Fibroblast of skin of back (primary cell): ENCODE results near the gene KRT75. TPM values are rescaled to one million over a fixed set of nuclear protein-coding genes. Genes with fewer than 3 reads are reported as not detected.
"Not testable (repeated sequence)": the region's sequence is repeated elsewhere in the genome, so short reads cannot be mapped to it uniquely, and the experiment has no call there.

Source experiments
- DNase-seq: peaks from one replicate; pipeline ENCODE4 v3.0.0-alpha.2; 2013
- polyA plus RNA-seq, 2 experiments: library from polyadenylated mRNA; unstranded; fragments of 120-200 nt; gene quantifications; one replicate each; pipeline ENCODE4 v1.2.1, GENCODE V29; 2013; ENCODE audit not compliant: insufficient read length in 2 of 2

Gene KRT75
- not detected for polyA plus RNA-seq (2013, experiment 1 of 2; ENCODE audit: insufficient read length)
- not detected for polyA plus RNA-seq (2013, experiment 2 of 2; ENCODE audit: insufficient read length)

GRCh38 chr12:52434081-52434733 lies at the start of gene KRT75:
TSS of gene KRT75 (minus strand) at chr12:52434371. CDS start at chr12:52434304, 67 bp downstream.
- peak; percentile 13 for DNase-seq

- no peak for DNase-seq
Observed at GRCh38 chr12:52480073-52480472, 45.9 kb upstream of the KRT75 start.

GRCh38 chr12:52477651-52478050 lies 43.5 kb upstream of the KRT75 start:
- no peak for DNase-seq

- no peak for DNase-seq
Observed at GRCh38 chr12:52474212-52474611, 40.0 kb upstream of the KRT75 start.

- DNase-seq = no peak
Observed at GRCh38 chr12:52473768-52474167, 39.6 kb upstream of the KRT75 start, which contains the start of gene KRT6C. TSS of gene KRT6C (minus strand) at chr12:52473805. CDS start at chr12:52473737, 68 bp downstream.

- DNase-seq = no peak
Observed at GRCh38 chr12:52469853-52470252, 35.7 kb upstream of the KRT75 start.

- no peak for DNase-seq
Observed at GRCh38 chr12:52464897-52465296, 30.7 kb upstream of the KRT75 start.

- DNase-seq = no peak
Observed at GRCh38 chr12:52461693-52462092, 27.5 kb upstream of the KRT75 start.

GRCh38 chr12:52458861-52459260 lies 24.7 kb upstream of the KRT75 start:
- DNase-seq = no peak

GRCh38 chr12:52455821-52456220 lies 21.6 kb upstream of the KRT75 start:
- DNase-seq = no peak

- DNase-seq = no peak
Observed at GRCh38 chr12:52454411-52455201, 20.4 kb upstream of the KRT75 start.

GRCh38 chr12:52452101-52452500 lies 17.9 kb upstream of the KRT75 start, which contains the start of gene KRT6B:
TSS of gene KRT6B (minus strand) at chr12:52452146. CDS start at chr12:52452078, 68 bp downstream.
- no peak for DNase-seq

GRCh38 chr12:52448228-52448627 lies 14.1 kb upstream of the KRT75 start:
- DNase-seq = no peak

GRCh38 chr12:52447196-52447595 lies 13.0 kb upstream of the KRT75 start:
- not testable (repeated sequence) for DNase-seq

GRCh38 chr12:52446367-52447045 lies 12.3 kb upstream of the KRT75 start:
- no peak for DNase-seq

GRCh38 chr12:52445876-52446275 lies 11.7 kb upstream of the KRT75 start:
- no peak for DNase-seq

- DNase-seq = no peak
Observed at GRCh38 chr12:52444647-52445595, 10.8 kb upstream of the KRT75 start.

GRCh38 chr12:52443966-52444365 lies 9.8 kb upstream of the KRT75 start:
- no peak for DNase-seq

GRCh38 chr12:52442600-52443061 lies 8.5 kb upstream of the KRT75 start:
- DNase-seq = peak; percentile 89

- peak; percentile 18 for DNase-seq
Observed at GRCh38 chr12:52441320-52441911, 7.2 kb upstream of the KRT75 start.

GRCh38 chr12:52440821-52441319 lies 6.7 kb upstream of the KRT75 start:
- DNase-seq = peak; percentile 67
